Measurements from ENCODE around the gene TUBAL3.

- TF ChIP-seq MEIS1 (CRISPR knock-in tag; IDR thresholded peaks at IDR 0.05; ENCODE audit: borderline replicate concordance) (no peak), ZNF433 (tag by site-specific recombination; IDR thresholded peaks at IDR 0.05; ENCODE audit: low read depth) (no peak), ZNF18 (tag by site-specific recombination; IDR thresholded peaks at IDR 0.05) (no peak), SETDB1 (IDR thresholded peaks at IDR 0.05; ENCODE audit: insufficient read length, low read length) (no peak), ZBTB7A (tag by site-specific recombination; IDR thresholded peaks at IDR 0.05; ENCODE audit: low read depth) (no peak), ZNF580 (tag by site-specific recombination; IDR thresholded peaks at IDR 0.05) (no peak), CTCF (tag by site-specific recombination; IDR thresholded peaks at IDR 0.05) (no peak), RBAK (tag by site-specific recombination; IDR thresholded peaks at IDR 0.05) (no peak), SCRT2 (tag by site-specific recombination; IDR thresholded peaks at IDR 0.05) (no peak)
Observed at GRCh38 chr10:5399332-5399731, 5.3 kb downstream of the TUBAL3 start.
